ENCODE data around the gene BRWD1. TPM values are rescaled to one million over a fixed set of nuclear protein-coding genes. Genes with fewer than 3 reads are reported as not detected.
"Not testable (repeated sequence)": the region's sequence is repeated elsewhere in the genome, so short reads cannot be mapped to it uniquely, and the experiment has no call there.

Gene BRWD1
- total RNA-seq, 1 experiment from 2014 or later, result 31.2 TPM

- DNase-seq (ENCODE audit: low spot score), result no peak
Observed at GRCh38 chr21:39282911-39283310, 30.5 kb downstream of the BRWD1 start.

- no peak for DNase-seq (ENCODE audit: low spot score)
Observed at GRCh38 chr21:39281853-39282252, 31.6 kb downstream of the BRWD1 start.

- DNase-seq (ENCODE audit: low spot score), result no peak
Observed at GRCh38 chr21:39281207-39281606, 32.2 kb downstream of the BRWD1 start.

GRCh38 chr21:39269620-39270019, 43.8 kb downstream of the BRWD1 start:
- DNase-seq (ENCODE audit: low spot score), result no peak

- DNase-seq (ENCODE audit: low spot score), result no peak
Observed at GRCh38 chr21:39265603-39266002, 47.8 kb downstream of the BRWD1 start.

GRCh38 chr21:39263372-39263771, 50.1 kb downstream of the BRWD1 start:
- DNase-seq (ENCODE audit: low spot score), result no peak

GRCh38 chr21:39258207-39258606, 55.2 kb downstream of the BRWD1 start:
- no peak for DNase-seq (ENCODE audit: low spot score)

- no peak for DNase-seq (ENCODE audit: low spot score)
Observed at GRCh38 chr21:39251326-39251725, 62.1 kb downstream of the BRWD1 start.

GRCh38 chr21:39238275-39238674, 75.2 kb downstream of the BRWD1 start:
- DNase-seq (ENCODE audit: low spot score), result no peak

- DNase-seq (ENCODE audit: low spot score), result no peak
Observed at GRCh38 chr21:39232861-39233291, 80.6 kb downstream of the BRWD1 start.

- DNase-seq (ENCODE audit: low spot score), result no peak
Observed at GRCh38 chr21:39224930-39225329, 88.5 kb downstream of the BRWD1 start.

GRCh38 chr21:39221997-39222486, 91.4 kb downstream of the BRWD1 start:
- no peak for DNase-seq (ENCODE audit: low spot score)

- DNase-seq (ENCODE audit: low spot score), result no peak
Observed at GRCh38 chr21:39221282-39221996, 92.0 kb downstream of the BRWD1 start.

- not testable (repeated sequence) for DNase-seq (ENCODE audit: low spot score)
Observed at GRCh38 chr21:39220875-39221274, 92.6 kb downstream of the BRWD1 start.

GRCh38 chr21:39220150-39220549, 93.3 kb downstream of the BRWD1 start:
- DNase-seq (ENCODE audit: low spot score), result no peak

- DNase-seq (ENCODE audit: low spot score), result no peak
Observed at GRCh38 chr21:39218082-39218409, 95.4 kb downstream of the BRWD1 start.

- DNase-seq (ENCODE audit: low spot score), result no peak
Observed at GRCh38 chr21:39217356-39218081, 95.9 kb downstream of the BRWD1 start.

GRCh38 chr21:39216290-39216689, 97.1 kb downstream of the BRWD1 start:
- no peak for DNase-seq (ENCODE audit: low spot score)

GRCh38 chr21:39215078-39215477, 98.4 kb downstream of the BRWD1 start:
- DNase-seq (ENCODE audit: low spot score), result no peak

GRCh38 chr21:39209334-39209688, 104.1 kb downstream of the BRWD1 start:
- DNase-seq (ENCODE audit: low spot score), result no peak

- DNase-seq (ENCODE audit: low spot score), result no peak
Observed at GRCh38 chr21:39208624-39209333, 104.7 kb downstream of the BRWD1 start.

GRCh38 chr21:39204134-39204533, 109.3 kb downstream of the BRWD1 start:
- no peak for DNase-seq (ENCODE audit: low spot score)

GRCh38 chr21:39198800-39199199, 114.6 kb downstream of the BRWD1 start:
- no peak for DNase-seq (ENCODE audit: low spot score)
